DMS53 treated with DMSO at 0.1 percent for 48 hours (cell line): ENCODE data around the gene DAP3.
"Not testable (repeated sequence)": the region's sequence is repeated elsewhere in the genome, so short reads cannot be mapped to it uniquely, and the experiment has no call there.

ENCODE experiments used
- DNase-seq: peaks from one replicate; lab custom pipeline; 2025; ENCODE audit not compliant: unreplicated experiment; lab: John Stamatoyannopoulos, UW

Gene DAP3

GRCh38 chr1:155689081-155689607, at the start of gene DAP3:
Gene DAP3 (plus strand): TSS chr1:155689091. CDS start chr1:155709780, 20,689 bp downstream.
- DNase-seq, result not testable (repeated sequence)

- no peak for DNase-seq
These were observed 48.5 kb upstream of the DAP3 start for GRCh38 chr1:155640367-155640766.

GRCh38 chr1:155642559-155643180, 46.2 kb upstream of the DAP3 start:
- not testable (repeated sequence) for DNase-seq

- DNase-seq, result no peak
These were observed 45.7 kb upstream of the DAP3 start for GRCh38 chr1:155643230-155643629.

- no peak for DNase-seq
These were observed 43.8 kb upstream of the DAP3 start for GRCh38 chr1:155645034-155645598.

GRCh38 chr1:155645648-155646047, 43.2 kb upstream of the DAP3 start:
- DNase-seq, result no peak

GRCh38 chr1:155646307-155646706, 42.6 kb upstream of the DAP3 start:
- no peak for DNase-seq

- peak; percentile 65 for DNase-seq
These were observed 40.4 kb upstream of the DAP3 start for GRCh38 chr1:155648207-155649147.

GRCh38 chr1:155649676-155650075, 39.2 kb upstream of the DAP3 start:
- no peak for DNase-seq

GRCh38 chr1:155650231-155650757, 38.6 kb upstream of the DAP3 start:
- DNase-seq, result no peak

GRCh38 chr1:155651861-155652661, 36.8 kb upstream of the DAP3 start:
- DNase-seq, result no peak

GRCh38 chr1:155652951-155653350, 35.9 kb upstream of the DAP3 start:
- no peak for DNase-seq

- DNase-seq, result no peak
These were observed 31.4 kb upstream of the DAP3 start for GRCh38 chr1:155657463-155657862.

GRCh38 chr1:155661239-155661638, 27.7 kb upstream of the DAP3 start:
- not testable (repeated sequence) for DNase-seq

- DNase-seq, result no peak
These were observed 19.4 kb upstream of the DAP3 start for GRCh38 chr1:155669233-155670162.

- DNase-seq, result no peak
These were observed 17.1 kb upstream of the DAP3 start for GRCh38 chr1:155671750-155672149.

- DNase-seq, result no peak
These were observed 15.9 kb upstream of the DAP3 start for GRCh38 chr1:155673003-155673402.

- peak; percentile 52 for DNase-seq
These were observed 10.9 kb upstream of the DAP3 start for GRCh38 chr1:155678027-155678426.

GRCh38 chr1:155678992-155679391, 9.9 kb upstream of the DAP3 start:
- DNase-seq, result not testable (repeated sequence)
